Measurements from ENCODE around the gene GXYLT2. TPM values are rescaled to one million over a fixed set of nuclear protein-coding genes. Genes with fewer than 3 reads are reported as not detected.

Gene GXYLT2
- total RNA-seq, 1 donor from 2014 or later, result 7.0 TPM

DNA sequence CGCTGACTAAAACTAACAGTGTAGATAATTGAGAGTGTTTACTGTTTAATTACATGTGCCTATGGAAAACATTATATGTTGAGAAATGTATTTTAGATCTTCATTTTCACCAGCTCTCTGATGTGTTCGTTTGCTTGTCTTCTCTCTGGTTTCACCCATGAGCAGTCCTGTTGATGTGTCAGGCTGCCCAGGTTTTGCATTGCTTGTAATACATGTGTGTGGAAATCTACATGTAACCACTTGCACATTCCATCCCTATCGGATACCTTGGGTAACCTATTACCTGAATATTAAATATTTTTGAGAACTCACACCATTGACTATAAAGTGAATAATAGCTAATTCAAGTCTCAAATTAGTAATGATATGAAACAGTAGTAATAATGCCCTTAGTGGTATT is 121.9 kb downstream of the GXYLT2 start:
- no peak for DNase-seq (ENCODE audit: low read depth)

DNA sequence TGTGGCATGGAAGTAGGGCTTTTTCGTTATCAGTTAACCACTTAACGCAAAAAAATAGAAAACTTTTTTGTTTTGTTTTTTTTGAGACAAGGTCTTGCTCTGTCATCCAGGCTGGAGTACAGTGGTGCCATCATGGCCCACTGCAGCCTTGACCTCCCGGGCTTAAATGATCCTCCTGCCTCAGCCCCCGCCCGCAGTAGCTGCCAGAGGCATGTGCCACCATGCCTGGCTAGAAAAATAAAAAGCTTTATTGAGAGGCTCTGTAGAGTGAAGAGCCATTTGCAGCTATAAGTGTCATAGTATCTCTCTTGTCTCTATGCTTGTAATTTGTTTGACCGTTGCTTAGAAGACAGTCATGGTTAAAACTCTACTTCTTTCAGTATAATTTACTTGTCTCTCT is 122.3 kb downstream of the GXYLT2 start:
- DNase-seq (ENCODE audit: low read depth), result no peak

DNA sequence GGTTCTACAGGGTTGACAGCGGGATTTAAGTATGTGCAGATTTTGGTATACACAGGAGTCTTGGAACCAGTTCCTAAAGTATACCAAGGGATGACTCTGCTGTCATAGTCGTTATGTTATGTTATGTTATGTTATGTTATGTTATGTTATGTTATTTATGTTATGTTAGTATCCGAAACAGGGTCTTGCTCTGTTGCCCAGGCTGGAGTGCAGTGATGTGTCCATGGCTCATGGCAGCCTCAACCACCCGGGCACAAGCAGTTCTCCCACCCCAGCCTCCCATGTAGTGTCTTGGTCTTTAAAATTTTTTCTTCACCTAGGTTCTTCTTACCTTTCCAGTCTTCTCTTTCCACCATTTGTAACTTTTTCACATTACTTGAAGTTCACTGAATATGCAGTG is 130.5 kb downstream of the GXYLT2 start:
- no peak for DNase-seq (ENCODE audit: low read depth)

DNA sequence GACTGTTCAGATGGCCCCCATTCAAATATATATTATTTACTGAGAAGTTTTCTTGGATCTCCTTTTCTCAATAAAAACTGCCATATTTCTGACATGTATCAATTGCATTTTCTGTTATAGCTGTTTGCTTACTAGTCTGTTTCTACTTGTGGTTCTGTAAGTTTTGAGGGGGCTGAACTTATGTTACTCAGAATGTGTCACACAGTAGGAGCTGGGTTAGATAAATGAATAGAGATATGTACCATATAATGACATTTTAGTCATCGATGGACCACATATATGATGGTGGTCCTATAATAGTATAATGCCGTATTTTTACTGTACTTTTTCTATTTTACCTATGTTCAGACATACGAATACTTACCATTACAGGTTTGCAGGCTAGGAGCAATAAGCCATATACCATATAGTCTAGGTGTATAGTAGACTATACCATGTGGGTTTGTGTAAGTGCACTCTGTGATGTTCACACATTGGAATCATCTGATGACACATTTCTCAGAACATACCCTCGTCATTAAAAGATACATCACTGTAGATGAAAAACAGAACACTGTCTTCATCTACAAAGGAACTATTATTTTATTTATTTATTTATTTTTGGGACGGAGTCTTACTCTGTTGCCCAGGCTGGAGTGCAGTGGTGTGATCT is 131.1 kb downstream of the GXYLT2 start:
- DNase-seq (ENCODE audit: low read depth), result no peak

DNA sequence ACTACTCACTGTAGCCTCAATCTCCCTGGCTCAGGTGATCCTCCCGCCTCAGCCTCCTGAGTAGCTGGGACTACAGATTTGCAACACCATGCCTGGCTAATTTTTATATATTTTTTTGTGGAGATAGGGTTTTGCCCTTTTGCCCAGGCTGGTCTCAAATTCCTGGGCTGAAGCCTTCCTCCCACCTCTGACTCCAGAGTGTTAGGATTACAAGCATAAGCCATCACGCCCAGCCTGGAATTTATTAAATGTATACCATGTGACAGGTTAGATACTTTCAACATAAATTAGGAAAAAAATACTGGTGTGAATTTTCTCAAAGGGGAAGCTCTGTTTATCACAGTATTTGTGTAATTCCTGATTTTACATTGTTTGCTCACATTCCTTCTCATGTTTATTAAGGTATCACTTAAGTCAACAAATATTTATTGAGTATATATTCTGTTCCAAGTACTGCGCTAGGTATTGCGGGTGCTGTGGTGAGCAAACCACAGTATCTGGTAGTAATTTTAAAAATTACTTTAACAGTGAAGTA is 133.5 kb downstream of the GXYLT2 start:
- no peak for DNase-seq (ENCODE audit: low read depth)

DNA sequence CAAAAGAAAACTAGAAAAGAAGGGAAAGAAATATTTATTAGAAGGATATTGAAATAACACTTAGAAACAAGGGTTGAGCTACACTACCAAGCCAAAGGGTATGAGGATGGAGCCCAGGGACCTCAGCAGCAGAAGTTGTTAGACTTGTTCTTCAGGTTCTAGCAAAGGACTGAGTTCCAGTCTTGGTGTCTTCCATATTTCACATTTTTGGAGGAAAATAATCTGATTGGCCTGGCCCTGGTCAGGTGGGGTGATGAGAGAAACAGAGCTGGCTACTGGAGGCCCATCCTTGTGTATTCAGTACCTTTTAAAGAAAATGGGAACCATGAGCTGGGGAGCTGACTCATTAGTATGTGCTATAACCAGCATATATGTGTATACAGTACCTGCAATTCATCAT is 137.0 kb downstream of the GXYLT2 start:
- no peak for DNase-seq (ENCODE audit: low read depth)

DNA sequence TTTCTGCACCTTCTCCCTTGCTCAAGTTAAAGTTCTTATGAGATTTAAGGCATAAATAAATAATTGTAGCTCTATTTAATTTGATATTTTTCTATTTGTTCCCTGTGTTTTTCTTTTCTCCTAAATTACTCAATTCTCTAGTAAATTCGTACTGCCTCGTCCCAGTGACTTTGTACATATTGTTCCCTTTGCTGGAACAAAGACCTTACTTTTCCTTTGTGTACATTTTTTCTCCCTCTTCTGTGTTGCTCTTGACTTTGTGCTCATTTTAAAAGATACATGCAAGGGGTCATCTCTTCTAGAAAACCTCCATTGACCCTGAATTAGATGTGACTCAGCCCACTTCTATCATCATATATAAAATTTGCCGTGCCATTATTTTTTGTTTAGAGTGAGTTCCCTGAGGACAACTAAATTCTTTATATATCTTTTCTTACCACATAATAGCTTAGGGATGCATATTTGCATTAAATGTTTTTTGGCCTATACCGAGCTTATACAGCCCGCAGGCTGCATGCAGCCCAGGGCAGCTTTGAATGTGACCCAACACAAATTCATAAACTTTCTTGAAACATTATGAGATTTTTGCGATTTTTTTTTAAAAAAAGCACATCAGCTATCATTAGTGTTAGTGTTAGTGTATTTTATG is 138.4 kb downstream of the GXYLT2 start:
- DNase-seq (ENCODE audit: low read depth), result no peak

Other genes with a start within 250 kb of the GXYLT2 start
- 22.2 and 25.0 TPM in 2 replicates for gene SHQ1, start 39.6 kb upstream of the GXYLT2 start, total RNA-seq
- 99.5 and 116 TPM in 2 replicates for gene PPP4R2, start 108.8 kb downstream of the GXYLT2 start, total RNA-seq
- gene EBLN2, start 173.6 kb downstream of the GXYLT2 start, total RNA-seq, result 3.6 and 5.7 TPM in 2 replicates

All from renal cortical epithelial cell (primary cell).